Measurements from ENCODE around the gene ABHD5.

GRCh38 chr3:43764471-43764870, 73.7 kb downstream of the ABHD5 start:
- TF ChIP-seq EP300 (IDR thresholded peaks at IDR 0.05) (no peak), CTCF (IDR thresholded peaks at IDR 0.05) (no peak), POLR2A (IDR thresholded peaks at IDR 0.05) (no peak), POLR2AphosphoS5 (IDR thresholded peaks at IDR 0.05) (no peak)

Data from stomach (tissue), 4 donors.